Colonic mucosa (tissue), 4 donors: ENCODE measurements around the gene TFR2. TPM values are rescaled to one million over a fixed set of nuclear protein-coding genes. Genes with fewer than 3 reads are reported as not detected.

Source experiments
- DNase-seq: peaks from one replicate; pipeline ENCODE4 v3.0.0-alpha.2; 2020
- H3K27ac ChIP-seq: fragments of 200-600 bp; one replicate; pipeline ENCODE4 v1.8.0; 2021
- H3K27me3 ChIP-seq: fragments of 200-600 bp; one replicate; pipeline ENCODE4 v1.8.0; 2021
- H3K36me3 ChIP-seq: fragments of 200-600 bp; one replicate; pipeline ENCODE4 v1.8.0; 2021
- H3K4me1 ChIP-seq: fragments of 200-600 bp; one replicate; pipeline ENCODE4 v1.8.0; 2021; ENCODE audit warnings: mild to moderate bottlenecking
- H3K4me3 ChIP-seq: fragments of 200-600 bp; one replicate; pipeline ENCODE4 v1.8.0; 2021
- H3K9ac ChIP-seq, 2 donors: one replicate each; pipeline ENCODE4 v1.7.0; 2013; ENCODE audit warnings: control low read depth in 2 of 2, low read depth in 2 of 2, low read length in 2 of 2
- H3K9me3 ChIP-seq: fragments of 200-600 bp; one replicate; pipeline ENCODE4 v1.8.0; 2021
- CTCF ChIP-seq: fragments of 200-600 bp; IDR thresholded peaks from one replicate; pipeline ENCODE4 v1.8.0; 2022; ENCODE audit warnings: antibody characterized with exemption, mild to moderate bottlenecking
- intact Hi-C: fragments of 100-400 bp; cut with DNase I; formaldehyde crosslinking; loops from one replicate; pipeline ENCODE4 v1.14.1; 2022
- total RNA-seq, 2 donors: library from RNA; stranded (reverse); fragmentation: NEBNext Ultra II Directional in 1 of 2; extraction: Animal tissue kit (Norgen Biotek cat#: 25700) in 1 of 2; gene quantifications; one replicate each; pipeline ENCODE4 v1.2.1, GENCODE V29; 2021
- donor health status: healthy.
- donor health status: DM: no; HTN: no; CAD: no.
- donor health status: DM: no; HTN: no; CAD: no.

The TFR2 gene
- total RNA-seq, 2 donors from 2014 or later = 1.8 to 2.3 TPM

GRCh38 chr7:100676501-100677306 is 35.4 kb upstream of the TFR2 start:
- intact Hi-C loops = loop anchor here (10.0 kb wide), 1 partner anchor 72 kb away; the partner anchor contains the start of gene PCOLCE
- Histone ChIP-seq H3K36me3 (peaks cover 24% of the 10 kb centered on the region), H3K27ac (peak overlapping the region; percentile 96), H3K4me1 (no peaks in the 10 kb centered on the region), H3K9ac (peak overlapping the region in 1 of 2 donors; percentile 93), H3K27me3 (no peaks in the 10 kb centered on the region), H3K4me3 (no peak overlapping the region), H3K9me3 (no peaks in the 10 kb centered on the region)
- no peak for DNase-seq
- no peak for TF ChIP-seq CTCF

GRCh38 chr7:100675581-100676350 is 34.4 kb upstream of the TFR2 start:
- intact Hi-C loops = loop anchor here (10.0 kb wide), 1 partner anchor 71 kb away; the partner anchor contains the start of gene PCOLCE
- Histone ChIP-seq H3K4me1 (no peaks in the 10 kb centered on the region), H3K27me3 (no peaks in the 10 kb centered on the region), H3K4me3 (peak overlapping the region; percentile 80), H3K36me3 (peaks cover 24% of the 10 kb centered on the region), H3K9ac (peak overlapping the region; percentile 56 to 93), H3K9me3 (no peaks in the 10 kb centered on the region), H3K27ac (peak overlapping the region; percentile 96)
- TF ChIP-seq CTCF = no peak
- DNase-seq = peak; percentile 80

GRCh38 chr7:100675105-100675451 is 33.7 kb upstream of the TFR2 start:
- DNase-seq = no peak
- H3K9ac ChIP-seq = peak overlapping the region; percentile 72 to 93
- no peaks in the 10 kb centered on the region for H3K4me1 ChIP-seq
- TF ChIP-seq CTCF = no peak
- H3K9me3 ChIP-seq = no peaks in the 10 kb centered on the region
- peak overlapping the region; percentile 80 for H3K4me3 ChIP-seq
- H3K27ac ChIP-seq = peak overlapping the region; percentile 96
- H3K36me3 ChIP-seq = peaks cover 24% of the 10 kb centered on the region
- intact Hi-C loops = loop anchor here (10.0 kb wide), 1 partner anchor 70 kb away; the partner anchor contains the start of gene PCOLCE
- H3K27me3 ChIP-seq = no peaks in the 10 kb centered on the region

- no peaks in the 10 kb centered on the region for H3K4me1 ChIP-seq
These were observed 33.2 kb upstream of the TFR2 start for GRCh38 chr7:100674411-100675104.

More at GRCh38 chr7:100674411-100675104, 33.2 kb upstream of the TFR2 start:
- peak; percentile 57 for DNase-seq
- TF ChIP-seq CTCF = no peak
- Histone ChIP-seq H3K27ac (peak overlapping the region; percentile 96), H3K4me3 (peak overlapping the region; percentile 80), H3K9ac (peak overlapping the region; percentile 72 to 93), H3K27me3 (no peaks in the 10 kb centered on the region), H3K36me3 (peaks cover 23% of the 10 kb centered on the region), H3K9me3 (no peaks in the 10 kb centered on the region)
- intact Hi-C loops = loop anchor here (10.0 kb wide), 1 partner anchor 70 kb away; the partner anchor contains the start of gene PCOLCE
